Right ventricle myocardium inferior (tissue), 1 donor: ENCODE data around the gene KLHDC7A. TPM values are rescaled to one million over a fixed set of nuclear protein-coding genes. Genes with fewer than 3 reads are reported as not detected.

Experiments used
- ATAC-seq: fragments of 200-7000 bp; cut with Tn5 transposase; one replicate; pipeline ENCODE4 v1.9.1; 2020; ENCODE audit warnings: mild to moderate bottlenecking, moderate library complexity
- DNase-seq: peaks from one replicate; pipeline ENCODE4 v3.0.0; 2021; ENCODE audit errors: missing footprints
- intact Hi-C: fragments of 100-400 bp; cut with DNase I; formaldehyde crosslinking; loops from one replicate; pipeline ENCODE4 v1.11.0; 2022
- total RNA-seq: library from RNA; stranded (reverse); fragmentation: NEBNext Ultra II Directional; extraction: Animal tissue kit (Norgen Biotek cat#: 25700); gene quantifications from one replicate; pipeline ENCODE4 v1.2.1, GENCODE V29; 2021
- donor health status: DM: no; HTN: yes; CAD: no; lungs with severe emphysema.

Gene KLHDC7A
- total RNA-seq, 1 donor from 2014 or later: not detected

DNA sequence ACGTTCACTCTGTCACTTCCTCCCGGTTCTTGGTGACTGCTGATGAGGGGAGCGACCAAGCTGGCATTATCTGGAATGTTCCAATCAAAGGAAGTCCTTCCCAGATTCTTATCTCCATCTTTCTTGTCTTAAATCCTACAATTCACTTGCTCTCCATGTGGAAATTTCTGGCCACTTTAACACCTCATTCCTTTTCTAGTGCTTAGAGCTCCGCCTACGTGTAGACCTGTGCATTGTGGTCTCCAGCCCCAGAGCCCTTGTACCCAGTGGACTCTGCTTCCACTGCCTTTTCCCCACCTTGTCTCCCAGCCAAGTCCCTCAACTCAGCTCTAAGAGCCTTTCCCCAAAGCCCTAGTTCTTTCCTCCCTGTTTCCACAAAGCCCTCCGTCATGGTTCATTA lies 12.2 kb upstream of the KLHDC7A start:
- intact Hi-C loops: no loop called here
- DNase-seq: no peak
- ATAC-seq: no peak

DNA sequence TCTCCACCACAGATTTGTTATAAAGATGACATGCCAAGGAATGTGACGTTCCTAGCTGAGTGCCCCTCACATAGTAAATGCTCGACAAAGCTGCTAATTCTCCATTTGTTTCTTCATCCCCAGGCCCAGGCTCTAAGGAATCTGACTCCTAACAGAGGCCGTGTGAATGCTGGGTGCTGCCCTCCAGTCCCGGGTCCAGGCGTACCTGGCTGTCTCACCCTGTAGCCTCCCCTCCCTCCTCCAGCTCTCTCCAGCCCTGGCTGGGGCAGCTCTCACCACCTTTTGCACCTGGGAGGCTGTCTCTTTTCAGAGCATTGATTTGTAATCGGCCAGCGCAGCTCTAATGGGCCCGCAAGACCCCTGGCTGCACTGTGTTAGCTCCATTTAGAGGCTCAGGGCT lies 11.2 kb upstream of the KLHDC7A start:
- DNase-seq (no peak), ATAC-seq (no peak)
- intact Hi-C loops: no loop called here

DNA sequence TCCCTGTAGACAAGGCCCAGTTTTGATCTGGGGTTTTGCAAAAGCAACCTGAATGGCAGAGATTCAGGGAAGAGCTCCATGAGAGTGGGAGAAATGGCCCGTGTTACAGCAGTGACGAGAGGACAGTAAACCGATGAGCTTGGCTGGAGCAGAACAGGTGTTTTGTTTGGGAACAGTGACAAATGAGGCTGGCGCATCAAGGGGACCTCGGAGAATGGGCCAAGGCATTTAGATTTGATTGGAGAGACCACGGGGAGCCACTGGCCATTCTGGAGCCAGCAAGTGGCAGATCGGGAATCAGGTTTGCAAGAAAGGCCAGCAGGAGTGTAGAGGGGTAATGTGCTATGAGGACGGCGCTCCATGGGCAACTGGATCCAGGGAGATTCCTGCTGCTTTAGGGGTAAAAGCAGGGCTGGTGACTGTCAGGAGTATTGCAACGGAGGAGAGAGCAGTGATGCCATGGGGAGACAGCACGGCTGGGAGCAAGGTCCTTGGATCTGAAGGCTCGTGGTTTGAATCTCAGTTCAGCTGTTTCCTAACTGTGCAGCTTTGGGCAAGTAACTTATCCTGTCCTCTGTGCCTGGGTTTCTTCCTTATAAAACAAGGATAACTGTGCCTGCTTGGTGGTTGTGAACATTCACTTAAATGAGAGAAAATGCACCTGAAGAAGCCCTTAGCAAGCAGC lies 9.9 kb upstream of the KLHDC7A start:
- intact Hi-C loops: no loop called here
- ATAC-seq (no peak), DNase-seq (no peak)

DNA sequence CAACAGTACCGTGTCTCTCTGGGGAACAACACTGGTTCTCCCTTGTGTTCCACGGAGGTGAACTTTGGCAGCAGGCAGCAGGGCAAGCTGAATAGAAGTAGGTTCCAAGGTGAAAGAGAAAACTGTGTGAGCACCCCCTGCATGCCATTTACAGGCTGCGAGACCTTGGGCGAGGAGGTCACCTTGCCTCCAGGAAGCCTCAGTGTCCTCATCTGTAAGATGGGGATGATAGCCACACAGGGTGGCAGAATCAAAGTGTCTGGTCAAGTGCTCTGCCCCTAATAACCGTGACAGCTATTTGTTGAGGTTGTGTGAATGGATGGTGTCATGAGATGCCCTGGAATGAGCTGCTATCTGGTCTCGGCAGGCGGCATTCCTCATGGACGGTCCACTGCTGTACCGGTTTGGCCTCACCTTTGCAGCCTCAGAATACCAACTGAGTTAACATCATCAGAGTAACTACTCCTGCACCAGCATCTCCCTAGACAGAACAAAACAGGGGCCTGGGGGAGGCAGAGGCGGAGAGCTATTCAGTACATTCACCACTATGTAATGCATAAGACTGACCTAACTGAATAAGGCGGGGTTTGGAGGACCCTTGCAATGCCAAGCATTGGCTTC lies 7.4 kb upstream of the KLHDC7A start:
- no peak for DNase-seq
- intact Hi-C loops: no loop called here
- no peak for ATAC-seq

DNA sequence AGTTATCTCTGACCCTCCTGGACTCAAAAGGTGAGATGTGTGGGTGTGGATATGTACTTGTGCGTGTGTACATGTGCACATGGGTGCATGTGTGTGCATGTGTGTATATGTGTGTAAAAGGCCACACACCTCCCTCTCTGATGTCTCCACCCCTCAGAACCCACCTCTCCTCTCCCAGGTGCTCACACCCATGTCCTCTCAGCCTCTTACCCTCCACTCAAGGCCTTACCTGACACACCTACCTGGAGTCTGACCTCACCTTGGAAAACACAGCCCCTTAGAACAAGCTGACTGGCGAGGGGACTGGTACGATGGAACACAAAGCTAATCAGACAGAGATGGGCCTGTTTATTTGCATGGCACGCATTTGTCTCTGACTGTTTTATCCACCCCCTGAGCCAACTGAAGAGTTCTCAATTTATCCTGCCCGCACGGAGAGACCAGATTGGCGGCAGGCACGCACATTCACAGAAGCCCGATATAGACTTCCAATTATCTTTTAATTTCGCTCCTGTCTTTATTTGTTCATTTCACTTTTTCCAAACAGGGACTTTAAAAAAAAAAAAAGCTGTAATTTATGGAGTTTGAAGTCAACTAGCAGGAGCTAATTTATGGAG lies 6.1 kb upstream of the KLHDC7A start:
- ATAC-seq: no peak
- intact Hi-C loops: no loop called here
- no peak for DNase-seq

DNA sequence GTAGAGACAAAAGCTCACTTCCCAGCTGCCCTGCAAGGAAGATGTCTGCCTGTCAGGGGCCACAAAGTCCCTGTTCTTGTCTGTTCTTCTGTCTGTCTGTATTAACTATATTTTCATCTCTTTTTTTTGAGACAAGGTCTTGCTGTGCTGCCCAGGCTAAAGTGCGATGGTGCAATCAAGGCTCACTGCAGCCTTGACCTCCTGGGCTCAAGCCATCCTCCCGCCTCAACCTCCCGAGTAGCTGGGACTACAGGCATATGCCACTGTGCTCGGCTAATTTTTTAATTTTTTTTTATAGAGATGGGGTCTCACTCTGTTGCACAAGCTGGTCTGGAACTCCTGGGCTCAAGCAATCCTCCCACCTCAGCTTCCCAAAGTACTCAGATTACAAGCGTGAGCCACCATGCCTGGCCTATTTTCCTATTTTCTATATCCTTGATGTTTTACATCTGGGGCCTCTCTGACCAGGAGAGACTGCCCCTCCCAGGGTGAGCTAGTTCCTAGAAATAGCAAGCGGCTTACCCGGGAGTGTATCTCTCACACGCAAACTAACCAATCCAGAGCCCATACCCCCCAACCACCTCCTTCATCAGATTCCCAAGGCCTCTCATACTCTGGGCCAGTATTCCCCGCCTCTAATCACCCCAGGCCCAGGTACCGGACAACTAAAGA lies 5.4 kb upstream of the KLHDC7A start:
- ATAC-seq (no peak), DNase-seq (no peak)
- intact Hi-C loops: no loop called here

DNA sequence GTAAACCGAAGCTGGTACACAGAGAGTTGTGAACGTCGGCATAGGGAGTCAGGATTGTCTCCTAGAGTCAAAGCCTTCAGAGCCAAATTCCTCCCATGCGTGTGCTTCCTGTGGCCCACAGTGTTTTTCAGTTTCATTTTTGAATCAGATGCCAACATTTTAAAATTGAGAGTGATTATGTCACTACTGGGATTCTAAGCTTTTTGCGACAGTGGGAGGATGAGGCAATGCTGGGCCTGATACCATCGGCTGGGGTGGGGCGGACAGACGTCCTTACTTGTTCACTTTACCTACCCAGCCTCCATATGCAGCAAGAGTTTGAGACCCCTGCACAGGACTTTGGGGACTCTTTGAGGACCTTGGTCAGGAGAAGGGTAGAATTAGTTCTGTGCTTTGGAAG lies 1.3 kb upstream of the KLHDC7A start:
- intact Hi-C loops: no loop called here
- no peak for DNase-seq
- no peak for ATAC-seq

DNA sequence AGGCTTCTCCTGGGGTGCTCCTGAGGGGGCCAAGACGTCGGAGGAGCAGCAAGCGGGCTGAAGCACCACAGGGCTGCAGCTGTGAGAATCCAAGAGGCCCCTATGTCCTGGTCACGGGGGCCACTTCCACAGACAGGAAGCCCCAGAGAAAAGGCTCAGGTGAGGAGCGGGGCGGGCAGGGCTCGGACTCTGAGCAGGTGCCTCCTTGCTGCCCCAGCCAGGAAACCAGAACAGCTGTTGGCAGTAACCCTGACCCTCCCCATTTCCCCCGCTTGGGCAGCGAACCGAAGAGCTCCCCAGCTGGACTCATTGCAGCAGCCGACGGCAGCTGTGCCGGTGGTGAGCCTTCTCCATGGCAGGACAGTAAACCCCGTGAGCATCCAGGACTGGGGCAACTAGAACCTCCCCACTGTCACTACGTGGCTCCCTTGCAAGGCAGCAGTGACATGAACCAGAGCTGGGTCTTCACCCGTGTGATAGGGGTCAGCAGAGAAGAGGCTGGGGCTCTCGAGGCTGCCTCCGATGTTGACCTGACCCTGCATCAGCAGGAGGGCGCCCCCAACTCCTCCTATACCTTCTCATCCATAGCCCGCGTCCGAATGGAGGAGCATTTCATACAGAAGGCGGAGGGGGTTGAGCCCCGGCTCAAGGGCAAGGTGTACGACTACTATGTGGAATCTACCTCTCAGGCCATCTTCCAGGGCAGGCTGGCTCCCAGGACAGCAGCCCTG lies 625 bp downstream of the KLHDC7A start:
- DNase-seq: no peak
- intact Hi-C loops: no loop called here
- ATAC-seq: no peak

DNA sequence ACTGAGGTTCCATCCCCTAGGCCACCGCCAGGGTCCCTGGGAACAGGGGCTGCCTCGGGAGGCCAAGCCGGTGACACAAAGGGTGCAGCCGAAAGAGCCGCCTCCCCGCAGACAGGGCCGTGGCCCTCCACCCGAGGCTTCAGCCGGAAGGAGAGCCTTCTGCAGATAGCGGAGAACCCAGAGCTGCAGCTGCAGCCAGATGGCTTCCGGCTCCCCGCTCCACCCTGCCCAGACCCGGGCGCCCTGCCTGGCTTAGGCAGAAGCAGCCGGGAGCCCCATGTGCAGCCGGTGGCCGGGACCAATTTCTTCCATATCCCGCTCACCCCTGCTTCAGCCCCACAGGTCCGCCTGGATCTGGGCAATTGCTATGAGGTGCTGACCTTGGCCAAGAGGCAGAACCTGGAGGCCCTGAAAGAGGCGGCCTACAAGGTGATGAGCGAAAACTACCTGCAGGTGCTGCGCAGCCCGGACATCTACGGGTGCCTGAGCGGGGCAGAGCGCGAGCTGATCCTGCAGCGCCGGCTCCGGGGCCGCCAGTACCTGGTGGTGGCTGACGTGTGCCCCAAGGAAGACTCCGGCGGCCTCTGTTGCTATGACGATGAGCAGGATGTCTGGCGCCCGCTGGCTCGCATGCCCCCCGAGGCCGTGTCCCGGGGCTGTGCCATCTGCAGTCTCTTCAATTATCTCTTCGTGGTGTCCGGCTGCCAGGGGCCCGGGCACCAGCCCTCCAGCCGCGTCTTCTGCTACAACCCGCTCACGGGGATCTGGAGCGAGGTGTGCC lies 1.4 kb downstream of the KLHDC7A start:
- DNase-seq (no peak), ATAC-seq (no peak)
- intact Hi-C loops: no loop called here

DNA sequence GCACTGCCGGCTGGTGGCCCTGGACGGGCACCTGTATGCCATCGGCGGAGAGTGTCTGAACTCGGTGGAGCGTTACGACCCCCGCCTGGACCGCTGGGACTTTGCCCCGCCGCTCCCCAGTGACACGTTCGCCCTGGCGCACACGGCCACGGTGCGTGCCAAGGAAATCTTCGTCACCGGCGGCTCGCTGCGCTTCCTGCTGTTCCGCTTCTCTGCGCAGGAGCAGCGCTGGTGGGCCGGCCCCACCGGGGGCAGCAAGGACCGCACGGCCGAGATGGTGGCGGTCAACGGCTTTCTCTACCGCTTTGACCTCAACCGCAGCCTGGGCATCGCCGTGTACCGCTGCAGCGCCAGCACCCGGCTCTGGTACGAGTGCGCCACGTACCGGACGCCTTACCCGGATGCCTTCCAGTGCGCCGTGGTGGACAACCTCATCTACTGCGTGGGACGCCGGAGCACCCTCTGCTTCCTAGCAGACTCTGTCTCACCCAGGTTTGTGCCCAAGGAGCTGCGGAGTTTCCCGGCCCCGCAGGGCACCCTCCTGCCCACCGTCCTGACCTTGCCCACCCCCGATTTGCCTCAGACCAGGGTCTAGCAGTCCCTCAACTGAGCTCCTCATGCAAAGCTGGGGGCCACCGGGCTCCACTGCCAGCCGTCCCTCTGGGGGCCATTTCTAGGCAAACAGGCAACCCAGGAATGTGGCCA lies 2.1 kb downstream of the KLHDC7A start:
- intact Hi-C loops: no loop called here
- ATAC-seq: no peak
- DNase-seq: no peak

DNA sequence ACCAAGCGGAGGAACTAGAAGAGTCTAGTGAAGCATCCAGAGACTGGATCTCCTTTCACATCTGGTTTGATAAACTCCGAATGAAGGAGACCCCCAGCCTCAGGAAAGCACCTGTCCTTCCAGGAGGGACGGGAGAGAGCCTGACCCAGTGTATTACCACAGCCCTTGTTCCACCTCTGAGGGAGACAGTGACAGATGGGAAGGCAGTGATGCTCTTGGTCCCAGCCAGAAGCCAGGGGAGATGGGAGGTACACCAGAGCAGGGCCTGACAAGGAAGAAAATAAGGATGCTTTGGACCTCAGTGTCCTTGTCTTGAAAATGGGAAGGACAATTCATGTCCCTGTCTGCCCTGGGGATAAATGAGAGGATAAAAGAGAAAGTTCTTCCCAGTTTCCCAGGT lies 3.5 kb downstream of the KLHDC7A start:
- intact Hi-C loops: no loop called here

DNA sequence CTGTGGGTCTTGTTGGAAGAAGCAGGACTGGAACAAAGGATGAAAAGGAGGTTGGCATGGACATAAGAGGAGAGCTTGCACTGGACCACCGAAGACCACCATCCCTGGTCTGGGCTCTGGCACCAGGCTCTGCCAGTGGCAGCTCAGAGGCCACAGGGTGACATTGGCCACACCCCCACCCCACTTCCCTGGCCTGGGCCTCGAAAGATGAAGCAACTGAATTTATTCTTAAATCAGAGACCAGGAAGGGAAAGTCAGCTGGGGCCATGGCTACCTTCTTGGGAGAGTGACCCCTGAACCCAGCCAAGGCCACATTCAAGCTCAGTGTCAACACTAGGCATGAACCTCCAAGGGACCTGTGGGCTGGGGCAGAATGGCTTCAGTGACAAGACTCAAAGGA lies 4.0 kb downstream of the KLHDC7A start:
- intact Hi-C loops: no loop called here
- DNase-seq (no peak), ATAC-seq (no peak)

More for the DNA sequence above, 3.5 kb downstream of the KLHDC7A start:
- ATAC-seq (no peak), DNase-seq (no peak)

DNA sequence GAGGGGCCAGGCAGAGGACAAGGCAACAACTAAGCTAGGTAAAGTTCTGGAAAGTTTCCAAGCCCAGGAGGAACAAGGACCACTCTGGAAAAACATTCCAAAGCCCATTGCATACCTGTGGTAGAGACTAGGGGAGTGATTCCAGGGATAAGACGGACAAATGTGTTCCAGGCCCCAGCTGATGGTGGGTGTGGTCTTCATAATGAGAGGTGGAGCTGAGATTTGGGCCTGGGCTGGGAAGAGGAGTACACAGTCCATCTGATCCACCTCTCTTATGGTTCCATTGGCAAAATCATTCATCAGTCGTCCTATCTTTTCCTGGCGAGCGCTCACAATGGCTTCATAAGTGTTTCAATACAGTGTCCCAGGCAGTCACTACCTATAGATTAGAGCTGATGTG lies 4.5 kb downstream of the KLHDC7A start:
- DNase-seq (no peak), ATAC-seq (no peak)
- intact Hi-C loops: no loop called here

DNA sequence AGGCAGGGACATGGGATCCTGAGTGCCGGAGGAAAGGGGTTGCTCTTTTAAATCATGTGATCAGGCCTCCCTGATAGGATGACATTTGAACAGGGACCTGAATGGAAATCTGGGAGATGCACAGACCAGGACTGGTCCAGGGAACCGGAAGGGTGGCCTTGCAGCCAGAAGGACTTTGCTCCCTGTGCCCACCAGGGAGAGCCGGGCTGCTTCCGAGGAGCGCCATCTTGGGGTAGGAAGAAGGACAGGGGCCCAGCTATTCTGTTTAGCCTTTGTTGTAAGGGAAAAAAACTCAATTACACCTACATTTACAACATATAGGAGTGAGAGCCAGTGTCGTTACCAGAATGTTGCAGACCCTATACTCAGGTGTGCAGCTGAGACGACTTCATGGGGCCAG lies 5.5 kb downstream of the KLHDC7A start:
- intact Hi-C loops: no loop called here
- DNase-seq: no peak
- ATAC-seq: no peak

DNA sequence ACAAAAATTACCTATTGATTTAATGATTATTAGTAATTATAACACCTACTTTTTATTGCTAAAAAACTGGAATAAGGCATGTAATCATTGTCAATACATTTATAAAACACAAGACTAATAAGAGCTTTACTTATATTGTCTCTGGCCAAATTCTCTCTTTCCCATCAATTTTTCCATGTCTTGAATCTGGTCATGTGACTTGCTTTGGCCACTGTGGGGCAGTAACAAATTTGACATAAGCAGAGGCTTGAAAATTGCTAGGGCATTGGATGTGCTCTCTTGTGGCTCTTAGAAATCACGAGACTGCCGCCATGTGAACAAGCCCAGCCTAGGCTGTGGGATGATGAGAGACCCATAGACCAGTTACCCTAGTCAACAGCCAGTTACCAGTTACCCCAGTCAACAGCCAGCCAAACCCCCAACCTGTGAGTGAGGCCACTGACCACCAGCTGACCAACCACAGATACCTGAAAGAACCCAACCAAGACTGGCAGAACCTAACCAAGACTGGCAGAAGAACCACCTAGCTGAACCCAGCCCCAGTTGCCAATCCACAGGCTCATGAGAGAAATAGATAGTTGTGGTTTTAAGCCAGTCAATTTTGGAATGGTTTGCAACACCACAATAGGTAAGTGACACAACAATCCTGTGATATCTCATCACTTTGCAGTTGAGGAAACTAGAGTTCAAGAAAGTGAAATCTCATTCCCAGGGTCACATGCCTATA lies 8.8 kb downstream of the KLHDC7A start:
- ATAC-seq: no peak
- DNase-seq: no peak
- intact Hi-C loops: no loop called here

DNA sequence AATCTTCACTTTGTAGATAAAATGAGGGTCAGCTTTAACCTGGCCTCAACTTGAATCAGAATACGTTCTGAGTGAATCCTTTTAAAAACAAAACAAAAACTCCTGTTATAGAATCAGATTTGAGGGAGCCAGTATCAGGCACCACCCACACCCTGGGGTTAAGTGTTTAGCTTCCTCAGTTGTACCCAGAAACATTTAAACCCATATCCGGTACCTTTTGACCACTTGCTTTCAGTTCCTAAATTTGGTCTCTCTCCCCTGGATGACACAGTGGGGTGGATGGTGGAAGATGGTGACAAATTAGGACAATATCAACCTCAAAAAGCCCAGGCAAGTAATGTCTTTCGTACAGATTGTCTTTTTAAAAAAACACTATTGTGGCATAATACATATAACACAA lies 10.4 kb downstream of the KLHDC7A start:
- ATAC-seq: no peak

DNA sequence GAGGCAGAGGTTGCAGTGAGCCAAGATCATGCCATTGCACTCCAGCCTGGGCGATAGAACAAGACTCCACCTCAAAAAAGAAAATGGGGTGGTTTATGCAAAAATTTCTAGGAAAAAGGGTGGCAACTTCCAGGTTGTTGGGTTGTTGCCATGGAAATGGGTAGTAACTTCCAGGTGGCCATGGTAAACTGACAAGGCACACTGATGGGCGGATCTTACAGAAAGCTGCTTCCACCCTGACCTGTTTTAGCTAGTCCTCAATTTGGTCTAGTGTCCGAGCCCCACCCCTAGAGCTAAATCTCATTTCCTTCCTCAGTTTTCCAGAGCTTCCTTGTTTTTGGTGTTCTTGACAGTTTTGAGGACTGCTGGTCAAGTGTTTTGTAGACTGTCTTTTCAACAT lies 13.6 kb downstream of the KLHDC7A start:
- intact Hi-C loops: no loop called here
- DNase-seq (no peak), ATAC-seq (no peak)

More for the DNA sequence above, 10.4 kb downstream of the KLHDC7A start:
- intact Hi-C loops: no loop called here
- DNase-seq: no peak
